HEK293 (cell line): ENCODE data around the gene EPO.

Experiments used
- CTCF ChIA-PET: fragments of 350-600 bp; formaldehyde crosslinking; extraction: SDS; loops from one replicate; lab custom pipeline; 2021; ENCODE audit warnings: antibody characterized with exemption; lab: Yijun Ruan, JAX
- POLR2A ChIA-PET: fragments of 300-600 bp; formaldehyde crosslinking; extraction: SDS; loops from one replicate; lab custom pipeline; 2020; ENCODE audit warnings: antibody characterized with exemption, inconsistent platforms; lab: Yijun Ruan, JAX
- H3K27ac ChIP-seq: fragments of 200-500 bp; sonication (Bioruptor generic); 2 replicates; pipeline ENCODE4 v1.5.1; 2014; ENCODE audit warnings: low read depth, low read length, control low read depth, inconsistent platforms; ENCODE audit errors: extremely low read depth
- H3K36me3 ChIP-seq, 2 experiments: fragments of 200-500 bp in 1 of 2; sonication (Bioruptor generic) in 1 of 2; 1 replicate in 1 of 2; 2 replicates in 1 of 2; pipeline ENCODE4 v1.5.1; 2014 to 2017; ENCODE audit warnings: inconsistent platforms in 2 of 2, low read length in 2 of 2; ENCODE audit not compliant: control insufficient read depth in 2 of 2, insufficient read depth in 1 of 2
- H3K4me1 ChIP-seq: fragments of 200-500 bp; sonication (Bioruptor generic); 2 replicates; pipeline ENCODE4 v1.5.1; 2014; ENCODE audit warnings: mild to moderate bottlenecking, low read length, inconsistent platforms; ENCODE audit not compliant: control insufficient read depth, insufficient read depth
- H3K4me3 ChIP-seq: 2 replicates; pipeline ENCODE4 v1.5.1; 2011; ENCODE audit warnings: low read depth, mild to moderate bottlenecking, control low read depth, low read length, moderate library complexity
- H3K9me3 ChIP-seq: fragments of 200-500 bp; sonication (Bioruptor generic); 2 replicates; pipeline ENCODE4 v1.5.1; 2014; ENCODE audit warnings: low read depth, low read length, inconsistent platforms; ENCODE audit not compliant: control insufficient read depth, insufficient read depth
- ATF2 ChIP-seq: fragments of 450-650 bp; formaldehyde crosslinking; IDR thresholded peaks from 2 replicates; pipeline ENCODE4 v1.5.1; 2016; ENCODE audit warnings: missing biosample characterization, missing genetic modification characterization, low read depth
- GLIS1 ChIP-seq: fragments of 450-650 bp; formaldehyde crosslinking; IDR thresholded peaks from 2 replicates; pipeline ENCODE4 v1.5.1; 2016; ENCODE audit warnings: missing biosample characterization, missing genetic modification characterization
- PATZ1 ChIP-seq: fragments of 450-650 bp; formaldehyde crosslinking; IDR thresholded peaks from 2 replicates; pipeline ENCODE4 v1.5.1; 2016; ENCODE audit warnings: missing biosample characterization, missing genetic modification characterization
- PRDM10 ChIP-seq: fragments of 450-650 bp; formaldehyde crosslinking; IDR thresholded peaks from 2 replicates; pipeline ENCODE4 v1.5.1; 2016; ENCODE audit warnings: missing biosample characterization, missing genetic modification characterization
- SP3 ChIP-seq: fragments of 450-650 bp; formaldehyde crosslinking; IDR thresholded peaks from 2 replicates; pipeline ENCODE4 v1.5.1; 2016; ENCODE audit warnings: missing biosample characterization, missing genetic modification characterization
- SP7 ChIP-seq: fragments of 450-650 bp; formaldehyde crosslinking; IDR thresholded peaks from 2 replicates; pipeline ENCODE4 v1.5.1; 2016; ENCODE audit warnings: missing biosample characterization, missing genetic modification characterization
- ZBTB20 ChIP-seq: fragments of 450-650 bp; formaldehyde crosslinking; IDR thresholded peaks from 2 replicates; pipeline ENCODE4 v1.5.1; 2016; ENCODE audit warnings: missing biosample characterization, missing genetic modification characterization
- ZBTB7A ChIP-seq: fragments of 450-650 bp; formaldehyde crosslinking; IDR thresholded peaks from 2 replicates; pipeline ENCODE4 v1.5.1; 2016; ENCODE audit warnings: low read depth, missing biosample characterization, missing genetic modification characterization
- ZNF114 ChIP-seq: fragments of 450-650 bp; formaldehyde crosslinking; IDR thresholded peaks from 2 replicates; pipeline ENCODE4 v1.5.0; 2017; ENCODE audit warnings: missing biosample characterization, missing genetic modification characterization
- ZNF184 ChIP-seq: fragments of 450-650 bp; IDR thresholded peaks from 2 replicates; pipeline ENCODE4 v1.5.1; 2018; ENCODE audit warnings: missing biosample characterization, mild to moderate bottlenecking, missing genetic modification characterization
- ZNF266 ChIP-seq: fragments of 450-650 bp; formaldehyde crosslinking; IDR thresholded peaks from 2 replicates; pipeline ENCODE4 v1.5.1; 2016; ENCODE audit warnings: missing biosample characterization, missing genetic modification characterization, low read depth
- ZNF292 ChIP-seq: fragments of 450-650 bp; formaldehyde crosslinking; IDR thresholded peaks from 2 replicates; pipeline ENCODE4 v1.5.1; 2016; ENCODE audit warnings: low read depth, missing biosample characterization, missing genetic modification characterization, borderline replicate concordance
- ZNF398 ChIP-seq: fragments of 450-650 bp; formaldehyde crosslinking; IDR thresholded peaks from 2 replicates; pipeline ENCODE4 v1.5.1; 2017; ENCODE audit warnings: missing biosample characterization, missing genetic modification characterization
- ZNF416 ChIP-seq: fragments of 450-650 bp; formaldehyde crosslinking; IDR thresholded peaks from 2 replicates; pipeline ENCODE4 v1.5.1; 2016; ENCODE audit warnings: missing biosample characterization, missing genetic modification characterization
- ZNF426 ChIP-seq: fragments of 450-650 bp; formaldehyde crosslinking; IDR thresholded peaks from 2 replicates; pipeline ENCODE4 v1.5.1; 2017; ENCODE audit warnings: missing biosample characterization, missing genetic modification characterization, mild to moderate bottlenecking, inconsistent platforms, moderate library complexity
- ZNF580 ChIP-seq: fragments of 450-650 bp; formaldehyde crosslinking; IDR thresholded peaks from 2 replicates; pipeline ENCODE4 v1.5.1; 2016; ENCODE audit warnings: missing biosample characterization, missing genetic modification characterization
- ZNF585B ChIP-seq: fragments of 450-650 bp; formaldehyde crosslinking; IDR thresholded peaks from 2 replicates; pipeline ENCODE4 v1.5.1; 2016; ENCODE audit warnings: missing biosample characterization, missing genetic modification characterization
- ZNF600 ChIP-seq: fragments of 450-650 bp; formaldehyde crosslinking; IDR thresholded peaks from 2 replicates; pipeline ENCODE4 v1.5.1; 2016; ENCODE audit warnings: missing biosample characterization, missing genetic modification characterization
- ZNF701 ChIP-seq: fragments of 450-650 bp; formaldehyde crosslinking; IDR thresholded peaks from 2 replicates; pipeline ENCODE4 v1.5.1; 2016; ENCODE audit warnings: missing biosample characterization, missing genetic modification characterization
- TF ChIP-seq, protein P1 (sequence below): fragments of 450-650 bp; formaldehyde crosslinking; IDR thresholded peaks from 2 replicates; pipeline ENCODE4 v1.5.1; 2016; ENCODE audit warnings: missing biosample characterization, missing genetic modification characterization

Gene EPO

GRCh38 chr7:100678291-100678984, 41.8 kb upstream of the EPO start:
- Histone ChIP-seq H3K9me3 (no peaks in the 10 kb centered on the region), H3K4me3 (no peak overlapping the region), H3K4me1 (peaks cover 6% of the 10 kb centered on the region; the same call in 1 of the 2 replicates), H3K27ac (no peak overlapping the region), H3K36me3 (peaks cover 0 to 63% of the 10 kb centered on the region in 2 experiments; a peak in 2 of 3 replicates)
- CTCF ChIA-PET = interaction anchor here (0.6 to 8.4 kb wide), 3 partner anchors 13 to 121 kb away, joined by 3 to 77 read pairs (median 4); partner anchors contain the start of gene POP7
- TF ChIP-seq ZNF426 (tag by site-specific recombination) (no peak), ZNF600 (tag by site-specific recombination) (peak; percentile 78), ATF2 (no peak), PATZ1 (0 out of 2 replicates have a peak, but pooled peaks have one; percentile 12), ZNF580 (tag by site-specific recombination) (no peak), ZBTB20 (tag by site-specific recombination) (0 out of 2 replicates have a peak, but pooled peaks have one; percentile 8), SP3 (tag by site-specific recombination) (no peak)
- POLR2A ChIA-PET = interaction anchor here (0.6 to 1.6 kb wide), 6 partner anchors 15 to 213 kb away, joined by 3 to 7 read pairs (median 3); partner anchors contain the start of genes FBXO24, LRCH4, MOSPD3 and POP7

DNA sequence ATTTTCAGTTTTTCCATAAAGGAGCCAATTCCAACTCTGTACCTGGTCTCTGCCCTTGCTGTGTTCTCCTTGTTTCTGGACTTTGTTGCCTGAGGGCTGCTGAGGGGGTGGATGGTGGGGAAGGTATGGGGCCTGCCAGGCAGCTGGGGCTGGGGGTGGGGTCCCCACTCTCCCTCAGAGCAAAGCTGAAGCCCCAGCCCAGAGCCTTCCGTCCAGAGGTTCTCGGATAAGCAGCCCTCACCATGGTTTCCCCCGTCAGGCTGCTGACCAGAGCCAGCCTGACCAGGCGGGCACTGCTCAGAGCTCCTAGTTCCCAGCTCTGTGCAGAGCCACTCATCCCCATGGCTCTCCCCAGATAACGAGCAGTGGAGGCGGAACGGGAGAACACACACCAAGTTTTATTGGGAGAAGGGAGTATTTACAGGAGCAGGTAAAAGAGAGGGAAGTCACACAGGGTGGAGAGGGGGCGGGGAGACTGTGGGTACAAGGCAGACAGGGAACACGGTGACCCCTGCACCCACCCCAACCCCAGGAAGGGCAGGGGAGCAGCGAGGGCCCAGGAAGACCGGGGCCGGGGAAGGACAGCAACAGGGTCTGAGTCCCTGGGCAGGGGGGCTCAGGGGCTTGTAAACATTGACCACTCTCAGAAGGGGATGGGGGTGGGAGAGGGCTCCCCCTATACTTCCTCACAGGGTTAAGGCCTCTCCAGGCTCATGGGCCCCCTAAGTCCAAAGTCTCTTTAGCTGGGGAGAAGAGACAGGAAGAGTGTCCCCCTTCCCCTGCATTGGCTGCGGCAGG, 40.9 kb upstream of the EPO start:
- peaks cover 0 to 72% of the 10 kb centered on the region in 2 experiments; a peak in 2 of 3 replicates for H3K36me3 ChIP-seq
- TF ChIP-seq ZNF292 (tag by site-specific recombination) = no peak
- TF ChIP-seq SP7 = peak; percentile 50
- TF ChIP-seq ZNF398 (tag by site-specific recombination) = peak; percentile 77
- TF ChIP-seq ZNF416 = no peak
- peak; percentile 84 for TF ChIP-seq GLIS1
- TF ChIP-seq ZNF585B (tag by site-specific recombination) = no peak
- TF ChIP-seq, protein P1, sequence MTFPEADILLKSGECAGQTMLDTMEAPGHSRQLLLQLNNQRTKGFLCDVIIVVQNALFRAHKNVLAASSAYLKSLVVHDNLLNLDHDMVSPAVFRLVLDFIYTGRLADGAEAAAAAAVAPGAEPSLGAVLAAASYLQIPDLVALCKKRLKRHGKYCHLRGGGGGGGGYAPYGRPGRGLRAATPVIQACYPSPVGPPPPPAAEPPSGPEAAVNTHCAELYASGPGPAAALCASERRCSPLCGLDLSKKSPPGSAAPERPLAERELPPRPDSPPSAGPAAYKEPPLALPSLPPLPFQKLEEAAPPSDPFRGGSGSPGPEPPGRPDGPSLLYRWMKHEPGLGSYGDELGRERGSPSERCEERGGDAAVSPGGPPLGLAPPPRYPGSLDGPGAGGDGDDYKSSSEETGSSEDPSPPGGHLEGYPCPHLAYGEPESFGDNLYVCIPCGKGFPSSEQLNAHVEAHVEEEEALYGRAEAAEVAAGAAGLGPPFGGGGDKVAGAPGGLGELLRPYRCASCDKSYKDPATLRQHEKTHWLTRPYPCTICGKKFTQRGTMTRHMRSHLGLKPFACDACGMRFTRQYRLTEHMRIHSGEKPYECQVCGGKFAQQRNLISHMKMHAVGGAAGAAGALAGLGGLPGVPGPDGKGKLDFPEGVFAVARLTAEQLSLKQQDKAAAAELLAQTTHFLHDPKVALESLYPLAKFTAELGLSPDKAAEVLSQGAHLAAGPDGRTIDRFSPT (tag by site-specific recombination) = peak; percentile 43; the same call in 1 of the 2 replicates
- TF ChIP-seq ZNF701 = no peak
- TF ChIP-seq ZNF266 (tag by site-specific recombination) = no peak
- no peak for TF ChIP-seq ZNF184 (tag by site-specific recombination)
- peak; percentile 15; the same call in 1 of the 2 replicates for TF ChIP-seq PRDM10 (tag by site-specific recombination)
- TF ChIP-seq ZBTB7A (tag by site-specific recombination) = no peak
- TF ChIP-seq ZNF114 (tag by site-specific recombination) = no peak

More for the DNA sequence above, 40.9 kb upstream of the EPO start:
- ChIA-PET POLR2A (interaction anchor here (1.0 to 1.6 kb wide), 3 partner anchors 14 to 93 kb away, joined by 3 to 7 read pairs (median 3); partner anchors contain the start of genes FBXO24, LRCH4 and MOSPD3), CTCF (interaction anchor here (8.4 kb wide), 1 partner anchor 12 kb away, joined by 77 read pairs; no protein-coding TSS in a partner anchor)
- Histone ChIP-seq H3K4me1 (peaks cover 6% of the 10 kb centered on the region; the same call in 1 of the 2 replicates), H3K4me3 (no peak overlapping the region), H3K27ac (peak overlapping the region; percentile 49; the same call in 1 of the 2 replicates), H3K9me3 (no peaks in the 10 kb centered on the region)
